GM23338 (cell line): ENCODE data around the gene KIAA0513.

Source experiments
- CREB1 ChIP-seq: fragments of 250-450 bp; sonication (Bioruptor Pico); IDR thresholded peaks from 2 replicates; pipeline ENCODE4 v1.5.0; 2020; ENCODE audit warnings: low read depth, mild to moderate bottlenecking, moderate library complexity
- REST ChIP-seq: IDR thresholded peaks from one replicate; pipeline ENCODE4 v1.6.1; 2018; ENCODE audit warnings: antibody characterized with exemption; ENCODE audit not compliant: unreplicated experiment
- TF ChIP-seq, protein P1 (sequence below), 2 experiments: fragments of 200-600 bp in 1 of 2; sonication (generic) in 1 of 2; conservative IDR thresholded peaks; 2 replicates each; pipeline versions ENCODE4 v1.5.1 to v1.6.1; 2016 to 2017; ENCODE audit warnings: antibody characterized with exemption in 2 of 2, low read depth in 2 of 2, mild to moderate bottlenecking in 2 of 2, moderate library complexity in 1 of 2

- no peak for TF ChIP-seq REST
- no peak for TF ChIP-seq CREB1 (CRISPR knock-in tag)
- TF ChIP-seq, protein P1, sequence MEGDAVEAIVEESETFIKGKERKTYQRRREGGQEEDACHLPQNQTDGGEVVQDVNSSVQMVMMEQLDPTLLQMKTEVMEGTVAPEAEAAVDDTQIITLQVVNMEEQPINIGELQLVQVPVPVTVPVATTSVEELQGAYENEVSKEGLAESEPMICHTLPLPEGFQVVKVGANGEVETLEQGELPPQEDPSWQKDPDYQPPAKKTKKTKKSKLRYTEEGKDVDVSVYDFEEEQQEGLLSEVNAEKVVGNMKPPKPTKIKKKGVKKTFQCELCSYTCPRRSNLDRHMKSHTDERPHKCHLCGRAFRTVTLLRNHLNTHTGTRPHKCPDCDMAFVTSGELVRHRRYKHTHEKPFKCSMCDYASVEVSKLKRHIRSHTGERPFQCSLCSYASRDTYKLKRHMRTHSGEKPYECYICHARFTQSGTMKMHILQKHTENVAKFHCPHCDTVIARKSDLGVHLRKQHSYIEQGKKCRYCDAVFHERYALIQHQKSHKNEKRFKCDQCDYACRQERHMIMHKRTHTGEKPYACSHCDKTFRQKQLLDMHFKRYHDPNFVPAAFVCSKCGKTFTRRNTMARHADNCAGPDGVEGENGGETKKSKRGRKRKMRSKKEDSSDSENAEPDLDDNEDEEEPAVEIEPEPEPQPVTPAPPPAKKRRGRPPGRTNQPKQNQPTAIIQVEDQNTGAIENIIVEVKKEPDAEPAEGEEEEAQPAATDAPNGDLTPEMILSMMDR (conservative IDR thresholded peaks at IDR 0.05; ENCODE audit: low read depth in 2 of 2): no peak
Observed at GRCh38 chr16:85045641-85046471, 18.3 kb downstream of the KIAA0513 start.
